GM12878 (cell line): Measurements from ENCODE around the gene IMMP2L. TPM values are rescaled to one million over a fixed set of nuclear protein-coding genes. Genes with fewer than 3 reads are reported as not detected.

Experiments
- ATAC-seq: fragments of 200-7000 bp; cut with Tn5 transposase; 3 replicates; pipeline ENCODE4 v1.9.1; 2020; ENCODE audit warnings: mild to moderate bottlenecking, moderate library complexity
- BruUV-seq: library from RNA; stranded (reverse); fragments of 400-500 nt; replicated peaks from 2 replicates; lab custom pipeline; 2021; lab: Mats Ljungman, UMichigan
- CTCF ChIA-PET: fragments of 300-600 bp; sonication (Branson Sonifier 250); formaldehyde crosslinking; extraction: SDS; loops from one replicate; lab custom pipeline; 2021; ENCODE audit warnings: inconsistent platforms; lab: Yijun Ruan, JAX
- POLR2A ChIA-PET: fragments of 350-600 bp; formaldehyde crosslinking; extraction: SDS; loops from one replicate; lab custom pipeline; 2021; ENCODE audit warnings: inconsistent platforms; lab: Charles Lee
- RAD21 ChIA-PET: fragments of 300-600 bp; sonication (Branson Sonifier 250); formaldehyde crosslinking; loops from one replicate; lab custom pipeline; 2023; ENCODE audit warnings: antibody characterized with exemption; ENCODE audit not compliant: unreplicated experiment; lab: Charles Lee
- SMC1A ChIA-PET: fragments of 300-600 bp; sonication (Branson Sonifier 250); formaldehyde crosslinking; loops from one replicate; lab custom pipeline; 2023; ENCODE audit not compliant: unreplicated experiment, uncharacterized antibody; lab: Charles Lee
- DNase-seq: peaks from one replicate; pipeline ENCODE4 v3.0.0-alpha.2; 2011; ENCODE audit warnings: low read depth, low spot score
- FAIRE-seq: peaks from 3 replicates; lab custom pipeline; 2011; peaks lifted over from hg19 to GRCh38; lab: Jason Lieb, UNC
- H2AFZ ChIP-seq: 2 replicates; pipeline ENCODE4 v1.6.0; 2011; ENCODE audit warnings: low read depth, low read length, control low read depth; ENCODE audit not compliant: control insufficient read depth
- H3K27ac ChIP-seq: 2 replicates; pipeline ENCODE4 v1.5.1; 2011; ENCODE audit warnings: control low read depth; ENCODE audit not compliant: control insufficient read depth, insufficient read depth
- H3K27me3 ChIP-seq, 2 experiments: replicated peaks in 1 of 2; 2 replicates each; pipeline versions ENCODE4 v1.6.0 to v1.6.1; 2011; ENCODE audit warnings: low read length in 1 of 2; ENCODE audit not compliant: control insufficient read depth in 2 of 2, insufficient read depth in 2 of 2
- H3K36me3 ChIP-seq, 2 experiments: 2 replicates each; pipeline ENCODE4 v1.5.1; 2011; ENCODE audit warnings: low read length in 1 of 2; ENCODE audit not compliant: control insufficient read depth in 2 of 2, insufficient read depth in 2 of 2
- H3K4me1 ChIP-seq: 2 replicates; pipeline ENCODE4 v1.6.1; 2011; ENCODE audit warnings: mild to moderate bottlenecking, low read length, moderate library complexity, mixed read lengths; ENCODE audit not compliant: control insufficient read depth, insufficient read depth
- H3K4me2 ChIP-seq: 2 replicates; pipeline ENCODE4 v1.6.0; 2011; ENCODE audit warnings: control low read depth; ENCODE audit not compliant: control insufficient read depth, insufficient read depth
- H3K4me3 ChIP-seq: fragments of 200-600 bp; sonication (generic); 2 replicates; pipeline ENCODE4 v1.5.1; 2016
- H3K79me2 ChIP-seq: 2 replicates; pipeline ENCODE4 v1.6.0; 2011; ENCODE audit warnings: low read length; ENCODE audit not compliant: control insufficient read depth, insufficient read depth
- H3K9ac ChIP-seq: 2 replicates; pipeline ENCODE4 v1.8.0; 2011; ENCODE audit warnings: low read length, control low read depth, mixed read lengths; ENCODE audit not compliant: control insufficient read depth, insufficient read depth
- H3K9me3 ChIP-seq: replicated peaks from 3 replicates; pipeline ENCODE4 v1.5.1; 2011; ENCODE audit warnings: mild to moderate bottlenecking, low read length; ENCODE audit not compliant: control insufficient read depth, insufficient read depth
- H4K20me1 ChIP-seq: 2 replicates; pipeline ENCODE4 v1.6.0; 2011; ENCODE audit not compliant: control insufficient read depth, insufficient read depth
- CTCF ChIP-seq, 3 experiments: IDR thresholded peaks in 2 of 3; conservative IDR thresholded peaks in 1 of 3; 2 replicates each; pipeline ENCODE4 v1.5.1; 2011; ENCODE audit warnings: low read depth in 3 of 3, low read length in 3 of 3, mild to moderate bottlenecking in 3 of 3, control low read depth in 2 of 3, moderate library complexity in 2 of 3, inconsistent platforms in 1 of 3, mixed read lengths in 1 of 3; ENCODE audit not compliant: control insufficient read depth in 2 of 3, insufficient read depth in 1 of 3; ENCODE audit errors: extremely low read depth in 1 of 3
- IRF3 ChIP-seq: fragments of 450-650 bp; IDR thresholded peaks from 2 replicates; pipeline ENCODE4 v1.6.1; 2014; ENCODE audit warnings: mild to moderate bottlenecking
- RAD21 ChIP-seq: IDR thresholded peaks from 2 replicates; pipeline ENCODE4 v1.6.1; 2011; ENCODE audit warnings: mild to moderate bottlenecking, low read depth, low read length, moderate library complexity; ENCODE audit not compliant: insufficient read depth
- ZNF384 ChIP-seq: IDR thresholded peaks from 2 replicates; pipeline ENCODE4 v1.6.1; 2012; ENCODE audit warnings: low read depth, mild to moderate bottlenecking, low read length, improper control_type of control experiment, borderline replicate concordance
- WGBS: methylation state at CpG from one replicate; pipeline ENCODE4 v1.1.6; 2016; ENCODE audit warnings: low lambda C conversion rate; ENCODE audit not compliant: insufficient replicate concordance, insufficient coverage; ENCODE audit errors: missing lambda C conversion rate; 5-methylcytosine and 5-hydroxymethylcytosine counted together
- in situ Hi-C: fragments of 300-500 bp; cut with MboI; formaldehyde crosslinking; loops from 9 replicates; pipeline ENCODE4 v1.14.3; 2018; ENCODE audit warnings: mixed read lengths
- intact Hi-C: fragments of 100-400 bp; cut with micrococcal nuclease; formaldehyde crosslinking; loops from one replicate; pipeline ENCODE4 v1.14.2; 2022; ENCODE audit not compliant: unreplicated experiment
- polyA plus RNA-seq, 11 experiments: library from polyadenylated mRNA; depleted of rRNA in 4 of 11; unstranded in 6 of 11; stranded (reverse) in 5 of 11; fragments of >200 nt; fragmentation: Nextera tagmentation in 4 of 11; fragmentation: Illumina TruSeq in 1 of 11; extraction: Ambion mirVana in 4 of 11; extraction: Trizol in 1 of 11; gene quantifications; 1 replicate in 1 of 11; 2 replicates in 10 of 11; pipeline versions ENCODE4 v1.2.1 to v1.2.3, GENCODE V29; 2011 to 2016; ENCODE audit warnings: inconsistent platforms in 2 of 11, missing spikeins in 2 of 11, low read depth in 1 of 11
- total RNA-seq, 4 experiments: library from RNA; depleted of rRNA in 3 of 4; stranded (reverse); fragments of >200 nt in 3 of 4; fragmentation: Illumina TruSeq in 1 of 4; extraction: Trizol in 1 of 4; gene quantifications; 2 replicates each; pipeline versions ENCODE4 v1.2.1 to v1.2.3, GENCODE V29; 2013 to 2021
- TF ChIP-seq, protein P1 (sequence below): fragments of 150-350 bp; IDR thresholded peaks from 2 replicates; pipeline ENCODE4 v1.6.1; 2016; ENCODE audit warnings: low read depth, low read length
- TF ChIP-seq, protein P2 (sequence below): fragments of 450-650 bp; IDR thresholded peaks from 2 replicates; pipeline ENCODE4 v1.6.1; 2017; ENCODE audit warnings: antibody characterized with exemption, mild to moderate bottlenecking, moderate library complexity

IMMP2L gene
- total and polyA plus RNA-seq, 10 of the 15 experiments (the other 5 are each of a cell fraction or from before 2014, with no cell fraction given), result 12.6 to 46.3 (median 19.6) TPM

DNA sequence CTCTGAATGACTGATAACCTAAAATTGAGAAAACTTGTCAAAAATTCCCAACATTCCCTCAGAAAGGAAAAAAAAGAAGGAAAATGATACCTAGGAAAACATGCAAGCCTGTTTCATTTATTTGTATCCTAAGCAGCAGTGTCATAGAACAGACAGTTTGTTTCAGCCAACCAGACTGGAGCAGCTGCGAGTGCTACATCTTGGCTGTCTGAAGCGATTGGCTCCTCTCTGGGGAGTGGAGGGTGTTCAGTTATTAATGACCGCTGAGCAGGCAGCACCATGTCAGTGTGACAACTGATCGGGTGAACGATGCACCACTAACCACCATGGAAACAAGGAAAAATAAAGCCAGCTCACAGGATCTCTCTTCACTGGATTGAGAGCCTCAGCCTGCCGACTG, 471.4 kb downstream of the IMMP2L start, which contains the start of gene LRRN3 (continued):
- TF ChIP-seq, protein P1, sequence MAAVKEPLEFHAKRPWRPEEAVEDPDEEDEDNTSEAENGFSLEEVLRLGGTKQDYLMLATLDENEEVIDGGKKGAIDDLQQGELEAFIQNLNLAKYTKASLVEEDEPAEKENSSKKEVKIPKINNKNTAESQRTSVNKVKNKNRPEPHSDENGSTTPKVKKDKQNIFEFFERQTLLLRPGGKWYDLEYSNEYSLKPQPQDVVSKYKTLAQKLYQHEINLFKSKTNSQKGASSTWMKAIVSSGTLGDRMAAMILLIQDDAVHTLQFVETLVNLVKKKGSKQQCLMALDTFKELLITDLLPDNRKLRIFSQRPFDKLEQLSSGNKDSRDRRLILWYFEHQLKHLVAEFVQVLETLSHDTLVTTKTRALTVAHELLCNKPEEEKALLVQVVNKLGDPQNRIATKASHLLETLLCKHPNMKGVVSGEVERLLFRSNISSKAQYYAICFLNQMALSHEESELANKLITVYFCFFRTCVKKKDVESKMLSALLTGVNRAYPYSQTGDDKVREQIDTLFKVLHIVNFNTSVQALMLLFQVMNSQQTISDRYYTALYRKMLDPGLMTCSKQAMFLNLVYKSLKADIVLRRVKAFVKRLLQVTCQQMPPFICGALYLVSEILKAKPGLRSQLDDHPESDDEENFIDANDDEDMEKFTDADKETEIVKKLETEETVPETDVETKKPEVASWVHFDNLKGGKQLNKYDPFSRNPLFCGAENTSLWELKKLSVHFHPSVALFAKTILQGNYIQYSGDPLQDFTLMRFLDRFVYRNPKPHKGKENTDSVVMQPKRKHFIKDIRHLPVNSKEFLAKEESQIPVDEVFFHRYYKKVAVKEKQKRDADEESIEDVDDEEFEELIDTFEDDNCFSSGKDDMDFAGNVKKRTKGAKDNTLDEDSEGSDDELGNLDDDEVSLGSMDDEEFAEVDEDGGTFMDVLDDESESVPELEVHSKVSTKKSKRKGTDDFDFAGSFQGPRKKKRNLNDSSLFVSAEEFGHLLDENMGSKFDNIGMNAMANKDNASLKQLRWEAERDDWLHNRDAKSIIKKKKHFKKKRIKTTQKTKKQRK, result no peak
- TF ChIP-seq IRF3, result no peak
- TF ChIP-seq, all 136 proteins: peak for 0

DNA sequence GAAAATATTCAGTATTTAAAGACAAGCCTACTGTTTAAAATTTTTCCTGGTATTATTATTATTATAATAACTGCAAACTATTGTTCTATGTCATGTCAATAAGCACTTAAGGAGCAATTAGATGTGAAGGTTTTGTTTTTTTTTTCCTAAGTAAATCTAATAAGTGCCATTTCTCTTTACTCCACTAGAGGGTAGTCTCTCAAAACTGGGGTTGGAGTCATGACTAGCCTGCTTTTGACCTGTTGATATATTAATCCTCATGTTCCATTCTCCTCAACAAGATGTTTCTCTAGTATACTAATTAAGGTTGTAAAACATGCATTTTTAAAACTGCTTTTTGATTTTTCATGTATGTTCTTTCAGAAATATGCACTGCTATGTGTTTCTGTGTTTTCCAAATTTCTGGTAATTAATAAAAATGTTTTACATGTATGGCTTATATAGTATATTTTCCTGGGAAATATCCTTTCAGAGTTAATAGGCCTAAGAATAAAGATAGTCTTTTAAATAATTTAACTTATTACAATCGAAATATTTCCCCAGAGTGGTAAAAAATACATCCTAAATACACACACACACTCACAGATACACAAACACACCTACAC, 472.4 kb downstream of the IMMP2L start:
- Histone ChIP-seq H3K27ac (no peak overlapping the region), H3K27me3 (no peaks in the 10 kb centered on the region), H2AFZ (no peak overlapping the region), H3K9me3 (peaks cover 1% of the 10 kb centered on the region; the same call in 1 of the 3 replicates), H3K9ac (no peak overlapping the region), H3K36me3 (no peaks in the 10 kb centered on the region), H3K4me3 (no peak overlapping the region), H3K79me2 (no peaks in the 10 kb centered on the region), H4K20me1 (no peaks in the 10 kb centered on the region), H3K4me2 (no peak overlapping the region), H3K4me1 (peaks cover 17% of the 10 kb centered on the region)
- ChIA-PET POLR2A (no interaction called here), CTCF (interaction anchor here (0.7 to 1.1 kb wide), 2 partner anchors 89 to 641 kb away, joined by 3 read pairs; no protein-coding TSS in a partner anchor), SMC1A (interaction anchor here (0.6 to 0.7 kb wide), 2 partner anchors 9 to 280 kb away, joined by 3 to 4 read pairs; no protein-coding TSS in a partner anchor), RAD21 (no interaction called here)
- 0% methylated on average over 1 of the region's 1 CpG for WGBS
- intact Hi-C loops (loop anchor here (2.0 to 10.0 kb wide), 5 partner anchors 232 to 1245 kb away; no protein-coding TSS in a partner anchor), in situ Hi-C loops (loop anchor here (5.0 kb wide), 2 partner anchors 397 to 642 kb away; no protein-coding TSS in a partner anchor)
- FAIRE-seq, result no peak
- BruUV-seq, result no TSS peak
- DNase-seq, result no peak
- ATAC-seq, result peak; percentile 71
- peak; percentile 79 for TF ChIP-seq RAD21
- TF ChIP-seq ZNF384, result peak; percentile 70; the same call in 1 of the 2 replicates
- TF ChIP-seq, protein P2, sequence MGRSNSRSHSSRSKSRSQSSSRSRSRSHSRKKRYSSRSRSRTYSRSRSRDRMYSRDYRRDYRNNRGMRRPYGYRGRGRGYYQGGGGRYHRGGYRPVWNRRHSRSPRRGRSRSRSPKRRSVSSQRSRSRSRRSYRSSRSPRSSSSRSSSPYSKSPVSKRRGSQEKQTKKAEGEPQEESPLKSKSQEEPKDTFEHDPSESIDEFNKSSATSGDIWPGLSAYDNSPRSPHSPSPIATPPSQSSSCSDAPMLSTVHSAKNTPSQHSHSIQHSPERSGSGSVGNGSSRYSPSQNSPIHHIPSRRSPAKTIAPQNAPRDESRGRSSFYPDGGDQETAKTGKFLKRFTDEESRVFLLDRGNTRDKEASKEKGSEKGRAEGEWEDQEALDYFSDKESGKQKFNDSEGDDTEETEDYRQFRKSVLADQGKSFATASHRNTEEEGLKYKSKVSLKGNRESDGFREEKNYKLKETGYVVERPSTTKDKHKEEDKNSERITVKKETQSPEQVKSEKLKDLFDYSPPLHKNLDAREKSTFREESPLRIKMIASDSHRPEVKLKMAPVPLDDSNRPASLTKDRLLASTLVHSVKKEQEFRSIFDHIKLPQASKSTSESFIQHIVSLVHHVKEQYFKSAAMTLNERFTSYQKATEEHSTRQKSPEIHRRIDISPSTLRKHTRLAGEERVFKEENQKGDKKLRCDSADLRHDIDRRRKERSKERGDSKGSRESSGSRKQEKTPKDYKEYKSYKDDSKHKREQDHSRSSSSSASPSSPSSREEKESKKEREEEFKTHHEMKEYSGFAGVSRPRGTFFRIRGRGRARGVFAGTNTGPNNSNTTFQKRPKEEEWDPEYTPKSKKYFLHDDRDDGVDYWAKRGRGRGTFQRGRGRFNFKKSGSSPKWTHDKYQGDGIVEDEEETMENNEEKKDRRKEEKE, result no peak
- TF ChIP-seq CTCF (IDR thresholded peaks at IDR 0.05 in 2 of 3, conservative IDR thresholded peaks at IDR 0.05 in 1 of 3; ENCODE audit: control insufficient read depth in 2 of 3, extremely low read depth in 1 of 3, insufficient read depth in 1 of 3, low read depth in 3 of 3, low read length in 3 of 3), result peak; percentile 62 to 71 (median 68); a peak in 5 of 6 replicates
